HG03039 (cell line): ENCODE results near the gene AURKAIP1.
"Not testable (repeated sequence)": the region's sequence is repeated elsewhere in the genome, so short reads cannot be mapped to it uniquely, and the experiment has no call there.

Experiments
- ATAC-seq: cut with Tn5 transposase; IDR thresholded peaks from one replicate; pipeline ENCODE4 v1.9.1; 2021; ENCODE audit warnings: mild to moderate bottlenecking, moderate library complexity; ENCODE audit not compliant: unreplicated experiment

AURKAIP1 gene

GRCh38 chr1:1374929-1375662 is at the start of gene AURKAIP1:
TSS of gene AURKAIP1 (minus strand) at chr1:1375207. CDS start at chr1:1374756, 451 bp downstream.
- peak; percentile 75 for ATAC-seq

DNA sequence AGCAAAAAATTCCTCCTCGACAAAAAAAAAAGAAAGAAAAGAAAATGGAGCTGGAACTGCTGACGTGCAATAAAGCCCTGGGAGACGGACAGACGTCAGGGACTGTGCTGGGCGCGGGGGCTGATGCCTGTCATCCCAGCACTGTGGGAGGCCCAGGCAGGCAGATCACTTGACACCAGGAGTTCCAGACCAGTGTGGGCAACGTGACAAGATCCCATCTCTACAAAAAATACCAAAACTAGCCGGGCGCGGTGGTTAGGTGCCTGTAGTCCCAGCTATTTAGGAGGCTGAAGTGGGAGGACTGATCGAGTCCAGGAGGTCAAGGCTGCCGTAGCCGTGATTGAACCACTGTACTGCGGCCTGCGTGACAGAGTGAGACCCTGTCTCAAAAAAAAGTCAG is 49.7 kb upstream of the AURKAIP1 start:
- ATAC-seq: no peak

GRCh38 chr1:1423245-1423597 is 48.2 kb upstream of the AURKAIP1 start:
- ATAC-seq: no peak

DNA sequence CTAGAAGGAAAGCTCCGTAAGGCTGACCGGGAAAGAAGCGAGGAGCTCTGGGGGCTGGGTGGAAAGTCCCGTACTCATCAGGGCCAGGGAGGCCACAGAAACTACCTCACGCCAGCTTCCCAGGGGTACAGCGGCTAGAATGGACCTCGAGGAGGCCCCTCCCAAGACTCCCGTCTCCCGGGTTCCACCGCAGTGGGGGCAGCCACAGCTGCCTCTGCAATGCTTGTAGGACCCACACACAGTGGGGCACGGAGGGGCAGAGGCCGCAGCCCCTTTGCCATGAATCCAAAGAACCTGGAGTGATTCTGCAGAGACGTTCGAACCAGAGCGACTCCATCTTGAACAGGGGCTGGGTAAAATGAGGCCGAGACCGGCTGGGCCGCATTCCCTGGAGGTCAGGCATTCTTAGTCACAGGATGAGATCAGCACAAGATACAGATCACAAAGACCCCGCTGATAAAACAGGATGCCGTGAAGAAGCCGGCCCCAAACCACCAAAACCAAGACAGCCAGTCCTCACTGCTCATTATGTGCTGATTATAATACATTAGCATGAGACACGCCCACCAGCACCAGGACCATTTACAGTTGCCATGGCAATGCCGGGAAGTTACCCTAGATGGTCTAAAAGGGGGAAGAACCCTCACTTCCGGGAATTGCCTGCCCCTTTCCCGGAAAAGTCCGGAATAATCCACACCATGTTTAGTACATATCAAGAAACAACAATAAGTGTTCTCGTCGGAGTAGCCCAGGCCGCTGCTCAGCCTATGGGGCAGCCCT is 47.6 kb upstream of the AURKAIP1 start:
- no peak for ATAC-seq

GRCh38 chr1:1421907-1422464 is 47.0 kb upstream of the AURKAIP1 start:
- ATAC-seq: no peak

- ATAC-seq: no peak
Observed at GRCh38 chr1:1421147-1421906, 46.3 kb upstream of the AURKAIP1 start, which contains the start of gene ANKRD65. TSS of gene ANKRD65 (minus strand) at chr1:1421276. CDS start at chr1:1421005, 271 bp downstream.

DNA sequence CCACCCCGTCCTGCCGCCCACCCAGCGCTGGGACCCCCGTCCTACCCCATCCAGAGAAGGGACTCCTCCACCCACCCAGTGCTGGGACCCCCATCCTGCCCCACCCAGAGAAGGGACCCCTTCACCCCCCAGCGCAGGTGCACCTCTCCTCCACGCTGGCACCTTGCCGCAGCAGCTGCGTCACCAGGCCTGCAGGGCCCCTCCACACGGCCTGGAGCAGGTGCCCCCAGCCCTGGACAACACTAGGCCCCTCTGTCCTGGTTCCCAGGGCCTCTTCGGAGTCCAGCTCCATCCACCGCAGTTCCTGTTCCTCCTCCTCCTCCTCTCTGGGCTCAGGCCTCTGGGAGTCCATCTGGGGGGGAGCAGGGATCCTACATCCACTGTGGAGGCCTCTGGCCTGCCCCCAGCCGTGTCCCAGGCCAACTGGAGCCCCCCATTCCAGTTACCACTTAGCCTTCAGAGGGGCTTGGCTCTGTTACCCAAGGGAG is 45.7 kb upstream of the AURKAIP1 start:
- no peak for ATAC-seq

GRCh38 chr1:1419813-1420653 is 45.0 kb upstream of the AURKAIP1 start:
- ATAC-seq: no peak

GRCh38 chr1:1419363-1419812 is 44.4 kb upstream of the AURKAIP1 start:
- ATAC-seq: no peak

- no peak for ATAC-seq
Observed at GRCh38 chr1:1418464-1419362, 43.7 kb upstream of the AURKAIP1 start.

- ATAC-seq: not testable (repeated sequence)
Observed at GRCh38 chr1:1417825-1418463, 42.9 kb upstream of the AURKAIP1 start.

GRCh38 chr1:1417396-1417795 is 42.4 kb upstream of the AURKAIP1 start:
- not testable (repeated sequence) for ATAC-seq

- ATAC-seq: no peak
Observed at GRCh38 chr1:1415751-1416150, 40.7 kb upstream of the AURKAIP1 start.

DNA sequence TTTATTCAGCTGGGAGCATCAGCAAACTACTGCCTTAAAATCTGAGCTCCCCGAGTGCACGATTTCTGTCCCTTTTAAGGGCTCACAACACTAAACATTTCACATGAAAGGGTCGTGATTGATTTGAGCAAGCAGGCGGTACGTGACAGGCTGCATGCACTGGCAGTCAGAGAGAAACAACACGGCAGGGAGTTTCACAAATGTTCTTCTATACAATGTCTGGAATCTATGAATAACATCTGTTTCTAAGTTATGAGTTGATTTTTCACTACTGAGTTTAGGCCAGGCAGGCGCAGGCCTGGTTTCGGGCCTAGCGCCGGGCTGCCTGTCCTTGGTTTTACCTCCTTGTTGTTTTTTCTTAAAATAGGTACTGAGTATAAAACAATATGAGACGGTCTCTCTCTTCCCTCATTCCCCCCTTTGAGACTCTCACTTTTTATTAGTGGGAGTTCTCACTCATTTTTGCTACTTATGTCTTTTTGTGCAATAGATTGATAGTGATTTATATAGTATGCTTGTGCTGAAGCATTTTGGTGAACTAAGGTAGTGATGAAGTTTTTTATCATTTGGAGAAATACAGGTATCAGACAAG is 37.4 kb upstream of the AURKAIP1 start:
- not testable (repeated sequence) for ATAC-seq

DNA sequence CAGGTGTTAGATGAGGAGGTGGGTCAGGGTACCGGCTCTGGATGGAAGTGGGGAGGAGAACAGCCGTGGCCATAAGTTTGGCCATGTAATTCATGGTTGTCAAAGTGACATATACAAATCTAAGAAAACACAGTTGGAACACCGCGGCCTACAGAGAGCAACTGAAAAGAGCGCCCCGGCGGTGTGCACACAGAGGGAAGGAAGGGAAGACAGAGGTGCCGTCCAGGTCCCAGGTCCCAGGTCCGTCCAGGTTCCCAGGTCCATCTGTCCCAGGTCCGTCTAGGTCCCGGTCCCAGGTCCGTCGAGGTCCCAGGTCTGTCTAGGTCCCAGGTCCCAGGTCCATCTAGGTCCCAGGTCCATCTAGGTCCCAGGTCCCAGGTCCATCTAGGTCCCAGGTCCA is 36.6 kb upstream of the AURKAIP1 start:
- no peak for ATAC-seq

- not testable (repeated sequence) for ATAC-seq
Observed at GRCh38 chr1:1410238-1410637, 35.2 kb upstream of the AURKAIP1 start.

DNA sequence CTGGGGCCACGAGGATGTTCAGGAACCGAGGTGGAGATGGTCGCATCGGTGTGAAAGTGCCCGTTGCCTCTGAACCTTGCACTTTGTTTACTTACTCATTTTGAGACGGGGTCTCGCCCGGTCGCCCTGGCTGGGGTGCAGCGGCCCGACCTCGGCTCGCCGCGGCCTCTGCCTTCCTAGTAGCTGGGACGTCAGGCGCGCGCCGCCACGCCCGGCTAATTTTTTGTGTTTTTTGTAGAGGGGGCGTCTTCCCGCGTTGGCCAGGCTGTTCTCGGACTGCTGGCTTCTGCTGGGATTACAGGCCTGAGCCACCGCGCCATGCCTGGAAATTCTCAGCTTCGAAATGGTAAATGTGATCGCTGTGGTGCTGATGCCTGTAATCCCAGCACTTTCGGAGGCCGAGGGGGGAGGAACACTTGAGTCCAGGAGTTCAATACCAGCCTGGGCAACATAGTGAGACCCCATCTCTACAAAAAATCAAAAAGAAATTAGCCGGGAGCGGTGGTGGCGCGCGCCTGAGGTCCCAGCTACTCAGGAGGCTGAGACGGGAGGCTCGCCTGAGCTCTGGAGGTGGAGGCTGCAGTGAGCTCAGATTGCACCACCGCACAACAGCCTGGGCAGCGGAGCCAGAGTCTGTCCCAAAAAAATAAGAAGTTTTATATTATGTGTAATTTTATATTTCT is 32.8 kb upstream of the AURKAIP1 start:
- ATAC-seq: no peak
